HepG2 (cell line): ENCODE data around the gene COQ8A. TPM values are rescaled to one million over a fixed set of nuclear protein-coding genes. Genes with fewer than 3 reads are reported as not detected.

Experiments used
- ATAC-seq: fragments of 200-7000 bp; cut with Tn5 transposase; 3 replicates; pipeline ENCODE4 v1.9.1; 2020; ENCODE audit warnings: mild to moderate bottlenecking, moderate library complexity
- BruUV-seq: library from RNA; stranded (reverse); fragments of 400-500 nt; replicated peaks from 2 replicates; lab custom pipeline; 2021; lab: Mats Ljungman, UMichigan
- CTCF ChIA-PET: fragments of 300-600 bp; formaldehyde crosslinking; extraction: SDS; loops from one replicate; lab custom pipeline; 2021; ENCODE audit warnings: low total read pairs, inconsistent platforms, low intra/inter-chr PET ratio; lab: Yijun Ruan, JAX
- POLR2A ChIA-PET: fragments of 350-600 bp; sonication (Branson Sonifier 250); formaldehyde crosslinking; loops from one replicate; lab custom pipeline; 2020; ENCODE audit warnings: antibody characterized with exemption, inconsistent platforms; lab: Yijun Ruan, JAX
- DNase-seq: peaks from one replicate; pipeline ENCODE4 v3.0.0-alpha.2; 2015; ENCODE audit warnings: low spot score
- FAIRE-seq: peaks from 3 replicates; lab custom pipeline; 2011; peaks lifted over from hg19 to GRCh38; lab: Jason Lieb, UNC
- H2AFZ ChIP-seq: one replicate; pipeline ENCODE4 v1.6.1; 2011; ENCODE audit warnings: low read length, inconsistent platforms
- H3K27ac ChIP-seq: fragments of 300-600 bp; 3 replicates; pipeline ENCODE4 v1.8.0; 2011; ENCODE audit warnings: mixed run types, mild to moderate bottlenecking, mixed read lengths, low read length, inconsistent platforms; ENCODE audit not compliant: insufficient read depth; ENCODE audit errors: extremely low read length
- H3K27me3 ChIP-seq, 2 experiments: fragments of 200-600 bp in 1 of 2; 2 replicates in 1 of 2; 3 replicates in 1 of 2; pipeline versions ENCODE4 v1.6.0 to v1.8.0; 2011; ENCODE audit warnings: low read length in 2 of 2, mild to moderate bottlenecking in 2 of 2, moderate library complexity in 2 of 2, inconsistent platforms in 1 of 2; ENCODE audit not compliant: insufficient read depth in 2 of 2, control insufficient read depth in 1 of 2
- H3K36me3 ChIP-seq, 2 experiments: fragments of 200-600 bp in 1 of 2; replicated peaks in 1 of 2; 2 replicates in 1 of 2; 3 replicates in 1 of 2; pipeline versions ENCODE4 v1.5.1 to v1.8.0; 2011; ENCODE audit warnings: low read length in 2 of 2, inconsistent platforms in 1 of 2; ENCODE audit not compliant: insufficient read depth in 2 of 2, control insufficient read depth in 1 of 2
- H3K4me1 ChIP-seq: 2 replicates; pipeline ENCODE4 v1.5.1; 2012; ENCODE audit warnings: low read length, inconsistent platforms; ENCODE audit not compliant: insufficient read depth
- H3K4me2 ChIP-seq: 2 replicates; pipeline ENCODE4 v1.6.0; 2011; ENCODE audit warnings: low read depth, low read length, inconsistent platforms
- H3K4me3 ChIP-seq, 3 experiments: fragments of 200-600 bp in 1 of 3; sonication (generic), shearing (Covaris generic) in 1 of 3; replicated peaks in 1 of 3; 2 replicates each; pipeline ENCODE4 v1.5.1; 2011 to 2016; ENCODE audit warnings: low read length in 3 of 3, inconsistent platforms in 2 of 3, low read depth in 2 of 3, mild to moderate bottlenecking in 2 of 3, control low read depth in 1 of 3, mixed read lengths in 1 of 3; ENCODE audit not compliant: insufficient read depth in 1 of 3
- H3K79me2 ChIP-seq: one replicate; pipeline ENCODE4 v1.6.1; 2011; ENCODE audit warnings: low read length, inconsistent platforms; ENCODE audit not compliant: insufficient read depth
- H3K9ac ChIP-seq: 2 replicates; pipeline ENCODE4 v1.6.0; 2011; ENCODE audit warnings: mild to moderate bottlenecking, low read depth, low read length, inconsistent platforms; ENCODE audit not compliant: insufficient read depth
- H3K9me3 ChIP-seq: 2 replicates; pipeline ENCODE4 v1.5.1; 2012; ENCODE audit warnings: mild to moderate bottlenecking, low read length
- H4K20me1 ChIP-seq: 2 replicates; pipeline ENCODE4 v1.6.0; 2011; ENCODE audit warnings: inconsistent platforms, mild to moderate bottlenecking, low read length, moderate library complexity; ENCODE audit not compliant: insufficient read depth
- AKAP8 ChIP-seq: sonication (generic); formaldehyde crosslinking; IDR thresholded peaks from 2 replicates; pipeline ENCODE4 v1.5.1; 2020; ENCODE audit warnings: mild to moderate bottlenecking, missing genetic modification reagents
- ATM ChIP-seq: fragments of 450-650 bp; IDR thresholded peaks from 2 replicates; pipeline ENCODE4 v1.7.1; 2017; ENCODE audit warnings: mild to moderate bottlenecking, borderline replicate concordance
- ATRX ChIP-seq: sonication (generic); formaldehyde crosslinking; IDR thresholded peaks from 2 replicates; pipeline ENCODE4 v1.4.0; 2020; ENCODE audit warnings: missing genetic modification reagents, borderline replicate concordance
- MAFK ChIP-seq, 2 experiments: IDR thresholded peaks in 1 of 2; conservative IDR thresholded peaks in 1 of 2; 2 replicates each; pipeline ENCODE4 v1.6.1; 2011; ENCODE audit warnings: improper control_type of control experiment in 2 of 2, low read length in 2 of 2
- RBM39 ChIP-seq: fragments of 200-400 bp; formaldehyde crosslinking; IDR thresholded peaks from one replicate; pipeline ENCODE4 v1.6.1; 2018; ENCODE audit warnings: antibody characterized with exemption, mild to moderate bottlenecking, low read depth, low read length; ENCODE audit not compliant: poor library complexity, severe bottlenecking
- ZNF383 ChIP-seq: sonication (generic); formaldehyde crosslinking; IDR thresholded peaks from 2 replicates; pipeline ENCODE4 v1.4.0; 2020; ENCODE audit warnings: missing genetic modification reagents, mild to moderate bottlenecking, borderline replicate concordance
- WGBS: methylation state at CpG from one replicate; pipeline ENCODE4 v1.1.6; 2017; ENCODE audit warnings: low lambda C conversion rate; 5-methylcytosine and 5-hydroxymethylcytosine counted together
- in situ Hi-C: cut with HindIII; loops from 2 replicates; pipeline ENCODE4 v1.10.0; 2017; ENCODE audit warnings: low pct_unique_long_range_greater_than_20kb; ENCODE audit not compliant: extremely low pct_ligation_motif_present
- intact Hi-C: fragments of 100-400 bp; cut with micrococcal nuclease; formaldehyde crosslinking; loops from one replicate; pipeline ENCODE4 v1.10.0; 2022; ENCODE audit not compliant: unreplicated experiment
- polyA plus RNA-seq, 8 experiments: library from polyadenylated mRNA; depleted of rRNA in 3 of 8; stranded (reverse) in 7 of 8; unstranded in 1 of 8; fragments of >200 nt; fragmentation: Illumina TruSeq in 4 of 8; extraction: Trizol in 4 of 8; gene quantifications; 2 replicates each; pipeline versions ENCODE4 v1.2.1 to v1.2.3, GENCODE V29; 2011 to 2016; ENCODE audit warnings: low read depth in 4 of 8, missing spikeins in 1 of 8, mixed read lengths in 1 of 8; ENCODE audit not compliant: insufficient read depth in 1 of 8
- total RNA-seq, 5 experiments: library from RNA; depleted of rRNA; stranded (reverse); fragments of >200 nt; fragmentation: Illumina TruSeq; extraction: Trizol; gene quantifications; 2 replicates each; pipeline ENCODE4 v1.2.3, GENCODE V29; 2016; ENCODE audit warnings: low read depth in 1 of 5
- TF ChIP-seq, protein P1 (sequence below): sonication (generic); formaldehyde crosslinking; IDR thresholded peaks from 2 replicates; pipeline ENCODE4 v1.4.0; 2020; ENCODE audit warnings: missing genetic modification reagents, mild to moderate bottlenecking, borderline replicate concordance

Gene COQ8A
- total and polyA plus RNA-seq, 2 of the 13 experiments (the other 11 are each of a cell fraction or from before 2014, with no cell fraction given), result 60.4 to 88.7 TPM

- ATAC-seq (no peak), DNase-seq (no peak), FAIRE-seq (no peak)
- BruUV-seq, result no TSS peak
- POLR2A ChIA-PET, result no interaction called here
- in situ Hi-C loops (no loop called here), intact Hi-C loops (no loop called here)
- Histone ChIP-seq H3K79me2 (no peaks in the 10 kb centered on the region), H2AFZ (no peak overlapping the region), H3K4me1 (no peaks in the 10 kb centered on the region), H3K27ac (no peak overlapping the region), H3K27me3 (no peaks in the 10 kb centered on the region), H3K9ac (no peak overlapping the region), H3K9me3 (no peaks in the 10 kb centered on the region), H3K36me3 (peaks cover 0 to under 1% of the 10 kb centered on the region in 2 experiments; a peak in 1 of 5 replicates), H3K4me3 (no peak overlapping the region), H4K20me1 (no peaks in the 10 kb centered on the region), H3K4me2 (no peak overlapping the region)
- CTCF ChIA-PET, result no interaction called here
- no peak for TF ChIP-seq AKAP8 (CRISPR knock-in tag)
- TF ChIP-seq ZNF383 (CRISPR knock-in tag), result no peak
- TF ChIP-seq, protein P1, sequence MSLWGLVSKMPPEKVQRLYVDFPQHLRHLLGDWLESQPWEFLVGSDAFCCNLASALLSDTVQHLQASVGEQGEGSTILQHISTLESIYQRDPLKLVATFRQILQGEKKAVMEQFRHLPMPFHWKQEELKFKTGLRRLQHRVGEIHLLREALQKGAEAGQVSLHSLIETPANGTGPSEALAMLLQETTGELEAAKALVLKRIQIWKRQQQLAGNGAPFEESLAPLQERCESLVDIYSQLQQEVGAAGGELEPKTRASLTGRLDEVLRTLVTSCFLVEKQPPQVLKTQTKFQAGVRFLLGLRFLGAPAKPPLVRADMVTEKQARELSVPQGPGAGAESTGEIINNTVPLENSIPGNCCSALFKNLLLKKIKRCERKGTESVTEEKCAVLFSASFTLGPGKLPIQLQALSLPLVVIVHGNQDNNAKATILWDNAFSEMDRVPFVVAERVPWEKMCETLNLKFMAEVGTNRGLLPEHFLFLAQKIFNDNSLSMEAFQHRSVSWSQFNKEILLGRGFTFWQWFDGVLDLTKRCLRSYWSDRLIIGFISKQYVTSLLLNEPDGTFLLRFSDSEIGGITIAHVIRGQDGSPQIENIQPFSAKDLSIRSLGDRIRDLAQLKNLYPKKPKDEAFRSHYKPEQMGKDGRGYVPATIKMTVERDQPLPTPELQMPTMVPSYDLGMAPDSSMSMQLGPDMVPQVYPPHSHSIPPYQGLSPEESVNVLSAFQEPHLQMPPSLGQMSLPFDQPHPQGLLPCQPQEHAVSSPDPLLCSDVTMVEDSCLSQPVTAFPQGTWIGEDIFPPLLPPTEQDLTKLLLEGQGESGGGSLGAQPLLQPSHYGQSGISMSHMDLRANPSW, result no peak
- TF ChIP-seq RBM39, result no peak
- no peak for TF ChIP-seq ATM
Observed at GRCh38 chr1:227009937-227010336, 69.8 kb downstream of the COQ8A start.

GRCh38 chr1:227010645-227011044 lies 70.6 kb downstream of the COQ8A start:
- FAIRE-seq, result no peak
- H3K27me3 ChIP-seq, result no peaks in the 10 kb centered on the region
- CTCF ChIA-PET, result no interaction called here

More at GRCh38 chr1:227010645-227011044, 70.6 kb downstream of the COQ8A start:
- no peaks in the 10 kb centered on the region for H3K4me1 ChIP-seq
- H3K36me3 ChIP-seq, result no peaks in the 10 kb centered on the region; a peak in 1 of 5 replicates
- no peak overlapping the region for H3K27ac ChIP-seq
- ATAC-seq, result no peak
- no peaks in the 10 kb centered on the region for H4K20me1 ChIP-seq
- no TSS peak for BruUV-seq
- no peaks in the 10 kb centered on the region for H3K79me2 ChIP-seq
- no peak overlapping the region for H2AFZ ChIP-seq
- 97% methylated on average over 5 of the region's 5 CpGs for WGBS
- no peak overlapping the region for H3K4me3 ChIP-seq
- POLR2A ChIA-PET, result no interaction called here
- H3K4me2 ChIP-seq, result no peak overlapping the region
- TF ChIP-seq ATRX (CRISPR knock-in tag) (no peak), MAFK (conservative IDR thresholded peaks at IDR 0.05 in 1 of 2, IDR thresholded peaks at IDR 0.05 in 1 of 2; ENCODE audit: low read length in 2 of 2) (peak; percentile 30 to 40; a peak in 2 of 4 replicates)
- DNase-seq, result no peak
- intact Hi-C loops, result no loop called here
- H3K9me3 ChIP-seq, result no peaks in the 10 kb centered on the region
- in situ Hi-C loops, result no loop called here
- H3K9ac ChIP-seq, result no peak overlapping the region
